Measurements from ENCODE around the gene KIAA0232.

- no peak for TF ChIP-seq CTCF (IDR thresholded peaks at IDR 0.05)
- no peak for TF ChIP-seq POLR2A (IDR thresholded peaks at IDR 0.05)
Observed at GRCh38 chr4:6896035-6896434, 113.5 kb downstream of the KIAA0232 start.
